IPS-20b (cell line): ENCODE measurements around the gene RPRD2.
"Not testable (repeated sequence)": the region's sequence is repeated elsewhere in the genome, so short reads cannot be mapped to it uniquely, and the experiment has no call there.

Experiments used
- H3K27ac ChIP-seq: one replicate; pipeline ENCODE4 v1.5.1; 2013; ENCODE audit warnings: low read length
- H3K27me3 ChIP-seq: 2 replicates; pipeline ENCODE4 v1.6.1; 2013; ENCODE audit warnings: mild to moderate bottlenecking, low read length, inconsistent platforms; ENCODE audit not compliant: insufficient read depth
- H3K36me3 ChIP-seq: 2 replicates; pipeline ENCODE4 v1.6.1; 2013; ENCODE audit warnings: low read depth, mild to moderate bottlenecking, inconsistent platforms, low read length, moderate library complexity; ENCODE audit not compliant: insufficient read depth
- H3K4me1 ChIP-seq: 2 replicates; pipeline ENCODE4 v1.6.1; 2013; ENCODE audit warnings: mild to moderate bottlenecking, control low read depth, inconsistent platforms, low read length, moderate library complexity; ENCODE audit not compliant: insufficient read depth
- H3K4me3 ChIP-seq: 2 replicates; pipeline ENCODE4 v1.5.1; 2013; ENCODE audit warnings: mild to moderate bottlenecking, low read length, inconsistent platforms
- H3K9ac ChIP-seq: 2 replicates; pipeline ENCODE4 v1.6.1; 2013; ENCODE audit warnings: low read depth, mild to moderate bottlenecking, inconsistent platforms, low read length, moderate library complexity
- H3K9me3 ChIP-seq: 2 replicates; pipeline ENCODE4 v1.6.1; 2013; ENCODE audit warnings: mild to moderate bottlenecking, low read depth, low read length, inconsistent platforms; ENCODE audit not compliant: insufficient read depth

Gene RPRD2

GRCh38 chr1:150363426-150364230 lies at the start of gene RPRD2:
TSS of gene RPRD2 (plus strand) at chr1:150364147. CDS start at chr1:150364715, 568 bp downstream.
- Histone ChIP-seq H3K27ac (peak within 1 kb of the TSS; percentile 88), H3K36me3 (no peaks in the 10 kb centered on the region), H3K4me3 (peak within 1 kb of the TSS; percentile 98), H3K27me3 (no peaks in the 10 kb centered on the region), H3K4me1 (peaks cover 7% of the 10 kb centered on the region; the same call in 1 of the 2 replicates), H3K9ac (peak within 1 kb of the TSS; percentile 99), H3K9me3 (no peaks in the 10 kb centered on the region)

- not testable (repeated sequence) for H3K9ac ChIP-seq, H3K27ac ChIP-seq, H3K36me3 ChIP-seq
Observed at GRCh38 chr1:150314691-150315090, 49.3 kb upstream of the RPRD2 start.

GRCh38 chr1:150320667-150320978 lies 43.3 kb upstream of the RPRD2 start:
- Histone ChIP-seq H3K9ac (peak overlapping the region; percentile 93; the same call in 1 of the 2 replicates), H3K27me3 (no peaks in the 10 kb centered on the region), H3K27ac (peak overlapping the region; percentile 82), H3K4me3 (peak overlapping the region; percentile 93; the same call in 1 of the 2 replicates), H3K9me3 (no peaks in the 10 kb centered on the region), H3K4me1 (0 out of 2 replicates have a peak, but pooled peaks cover 4% of the 10 kb centered on the region), H3K36me3 (peaks cover 22% of the 10 kb centered on the region)

More at GRCh38 chr1:150314691-150315090, 49.3 kb upstream of the RPRD2 start:
- not testable (repeated sequence) for H3K27me3 ChIP-seq, H3K4me1 ChIP-seq, H3K4me3 ChIP-seq, H3K9me3 ChIP-seq

- peak overlapping the region; percentile 82 for H3K27ac ChIP-seq
- H3K9me3 ChIP-seq, result no peaks in the 10 kb centered on the region
- H3K4me1 ChIP-seq, result 0 out of 2 replicates have a peak, but pooled peaks cover 4% of the 10 kb centered on the region
- H3K9ac ChIP-seq, result peak overlapping the region; percentile 93
- peak overlapping the region; percentile 93 for H3K4me3 ChIP-seq
- H3K36me3 ChIP-seq, result peaks cover 34% of the 10 kb centered on the region
- no peaks in the 10 kb centered on the region for H3K27me3 ChIP-seq
Observed at GRCh38 chr1:150321826-150322166, 42.2 kb upstream of the RPRD2 start.

- 0 out of 2 replicates have a peak, but pooled peaks cover 4% of the 10 kb centered on the region for H3K4me1 ChIP-seq
- peak overlapping the region; percentile 93; the same call in 1 of the 2 replicates for H3K9ac ChIP-seq
- peak overlapping the region; percentile 82 for H3K27ac ChIP-seq
- H3K4me3 ChIP-seq, result peak overlapping the region; percentile 93
- H3K36me3 ChIP-seq, result peaks cover 39% of the 10 kb centered on the region
- H3K9me3 ChIP-seq, result no peaks in the 10 kb centered on the region
- H3K27me3 ChIP-seq, result no peaks in the 10 kb centered on the region
Observed at GRCh38 chr1:150322310-150322709, 41.6 kb upstream of the RPRD2 start.

- no peaks in the 10 kb centered on the region for H3K4me1 ChIP-seq
- no peak overlapping the region for H3K4me3 ChIP-seq
- H3K27ac ChIP-seq, result no peak overlapping the region
- no peaks in the 10 kb centered on the region for H3K9me3 ChIP-seq
- no peaks in the 10 kb centered on the region for H3K27me3 ChIP-seq
- no peak overlapping the region for H3K9ac ChIP-seq
- peaks cover 91% of the 10 kb centered on the region for H3K36me3 ChIP-seq
Observed at GRCh38 chr1:150332651-150333290, 31.2 kb upstream of the RPRD2 start.

- Histone ChIP-seq H3K27me3 (no peaks in the 10 kb centered on the region), H3K27ac (no peak overlapping the region), H3K9ac (no peak overlapping the region), H3K9me3 (no peaks in the 10 kb centered on the region), H3K36me3 (peaks cover 86% of the 10 kb centered on the region), H3K4me3 (no peak overlapping the region), H3K4me1 (no peaks in the 10 kb centered on the region)
Observed at GRCh38 chr1:150346316-150346715, 17.6 kb upstream of the RPRD2 start.

- H3K9ac ChIP-seq, result no peak overlapping the region
- H3K9me3 ChIP-seq, result no peaks in the 10 kb centered on the region
- H3K27ac ChIP-seq, result no peak overlapping the region
- no peaks in the 10 kb centered on the region for H3K27me3 ChIP-seq
- H3K4me3 ChIP-seq, result no peak overlapping the region
- no peaks in the 10 kb centered on the region for H3K4me1 ChIP-seq
- H3K36me3 ChIP-seq, result peaks cover 67% of the 10 kb centered on the region
Observed at GRCh38 chr1:150352866-150353265, 11.1 kb upstream of the RPRD2 start.

- Histone ChIP-seq H3K36me3 (no peaks in the 10 kb centered on the region), H3K9me3 (no peaks in the 10 kb centered on the region), H3K27me3 (no peaks in the 10 kb centered on the region), H3K27ac (peak overlapping the region; percentile 86), H3K4me1 (peaks cover 7% of the 10 kb centered on the region; the same call in 1 of the 2 replicates), H3K4me3 (peak overlapping the region; percentile 98), H3K9ac (peak overlapping the region; percentile 99)
Observed at GRCh38 chr1:150362721-150363425, 1.1 kb upstream of the RPRD2 start.

GRCh38 chr1:150364231-150365003 lies 470 bp downstream of the RPRD2 start:
- Histone ChIP-seq H3K36me3 (no peaks in the 10 kb centered on the region), H3K27ac (peak overlapping the region; percentile 88), H3K27me3 (no peaks in the 10 kb centered on the region), H3K9ac (peak overlapping the region; percentile 99), H3K9me3 (no peaks in the 10 kb centered on the region), H3K4me3 (peak overlapping the region; percentile 98), H3K4me1 (peaks cover 7% of the 10 kb centered on the region; the same call in 1 of the 2 replicates)

- Histone ChIP-seq H3K4me3 (peak overlapping the region; percentile 98), H3K27me3 (no peaks in the 10 kb centered on the region), H3K4me1 (peaks cover 7% of the 10 kb centered on the region; the same call in 1 of the 2 replicates), H3K9ac (peak overlapping the region; percentile 99), H3K36me3 (no peaks in the 10 kb centered on the region), H3K9me3 (no peaks in the 10 kb centered on the region), H3K27ac (peak overlapping the region; percentile 14)
Observed at GRCh38 chr1:150365941-150366340, 2.0 kb downstream of the RPRD2 start.
